OCI-LY1 (cell line): ENCODE data around the gene USB1.

ENCODE experiments used
- H2AFZ ChIP-seq: fragments of 200-600 bp; sonication (generic), shearing (Covaris generic); 2 replicates; pipeline ENCODE4 v1.6.0; 2014; ENCODE audit warnings: antibody characterized with exemption, mild to moderate bottlenecking, low read length
- H3F3A ChIP-seq: fragments of 200-600 bp; sonication (generic), shearing (Covaris generic); 2 replicates; pipeline ENCODE4 v1.6.0; 2014; ENCODE audit warnings: mild to moderate bottlenecking, antibody characterized with exemption, low read length, moderate library complexity; ENCODE audit not compliant: insufficient read depth
- H3K27ac ChIP-seq: fragments of 200-600 bp; sonication (generic); 2 replicates; pipeline ENCODE4 v1.5.1; 2014; ENCODE audit warnings: low read length, mixed run types, mild to moderate bottlenecking, low read depth; ENCODE audit not compliant: poor library complexity, severe bottlenecking
- H3K27me3 ChIP-seq: fragments of 200-600 bp; sonication (generic); 2 replicates; pipeline ENCODE4 v1.6.0; 2014; ENCODE audit warnings: antibody characterized with exemption, mild to moderate bottlenecking, low read length, moderate library complexity; ENCODE audit not compliant: insufficient read depth
- H3K36me3 ChIP-seq: fragments of 200-600 bp; sonication (generic); 2 replicates; pipeline ENCODE4 v1.6.1; 2014; ENCODE audit warnings: mild to moderate bottlenecking, antibody characterized with exemption, low read length, moderate library complexity, mixed read lengths; ENCODE audit not compliant: insufficient read depth
- H3K4me1 ChIP-seq: fragments of 200-600 bp; sonication (generic); 2 replicates; pipeline ENCODE4 v1.5.1; 2014; ENCODE audit warnings: mild to moderate bottlenecking, low read length, moderate library complexity; ENCODE audit not compliant: insufficient read depth, severe bottlenecking
- H3K4me2 ChIP-seq: fragments of 200-600 bp; sonication (generic), shearing (Covaris generic); 2 replicates; pipeline ENCODE4 v1.6.1; 2014; ENCODE audit warnings: low read length
- H3K4me3 ChIP-seq: fragments of 200-600 bp; sonication (generic); 2 replicates; pipeline ENCODE4 v1.5.1; 2014; ENCODE audit warnings: low read length, low read depth, mild to moderate bottlenecking, mixed read lengths; ENCODE audit not compliant: poor library complexity, severe bottlenecking
- H3K79me2 ChIP-seq: fragments of 200-600 bp; shearing (Covaris generic); 2 replicates; pipeline ENCODE4 v1.6.1; 2016; ENCODE audit warnings: mixed run types, low read length, mixed read lengths; ENCODE audit not compliant: insufficient read depth
- H3K9ac ChIP-seq: fragments of 200-600 bp; sonication (generic), shearing (Covaris generic); 2 replicates; pipeline ENCODE4 v1.6.1; 2014; ENCODE audit warnings: mild to moderate bottlenecking, low read length, mixed read lengths
- H3K9me2 ChIP-seq: fragments of 200-600 bp; sonication (generic), shearing (Covaris generic); 2 replicates; pipeline ENCODE4 v1.6.1; 2014; ENCODE audit warnings: low read depth, mild to moderate bottlenecking, low read length, mixed read lengths
- H3K9me3 ChIP-seq: fragments of 200-600 bp; shearing (Covaris generic); 2 replicates; pipeline ENCODE4 v1.6.1; 2014; ENCODE audit warnings: low read length, mixed read lengths
- H4K20me1 ChIP-seq: fragments of 200-600 bp; sonication (generic), shearing (Covaris generic); 2 replicates; pipeline ENCODE4 v1.6.0; 2016; ENCODE audit warnings: mild to moderate bottlenecking, low read length; ENCODE audit not compliant: insufficient read depth
- CTCF ChIP-seq: fragments of 200-600 bp; sonication (generic), shearing (Covaris generic); IDR thresholded peaks from 2 replicates; pipeline ENCODE4 v1.5.1; 2017; ENCODE audit warnings: mild to moderate bottlenecking, antibody characterized with exemption, low read length, moderate library complexity, mixed read lengths
- EZH2 ChIP-seq: fragments of 200-600 bp; sonication (generic), shearing (Covaris generic); IDR thresholded peaks from 2 replicates; pipeline ENCODE4 v1.8.0; 2017; ENCODE audit warnings: borderline replicate concordance, mixed run types, mild to moderate bottlenecking, antibody characterized with exemption, low read length, moderate library complexity, mixed read lengths

Gene USB1

GRCh38 chr16:57999366-57999970 is 1.7 kb upstream of the USB1 start:
- H3K36me3 ChIP-seq = peaks cover 34% of the 10 kb centered on the region
- H2AFZ ChIP-seq = no peak overlapping the region
- H4K20me1 ChIP-seq = no peaks in the 10 kb centered on the region
- H3K4me1 ChIP-seq = peaks cover 22% of the 10 kb centered on the region
- TF ChIP-seq CTCF (peak; percentile 32; the same call in 1 of the 2 replicates), EZH2 (no peak)
- peak overlapping the region; percentile 70 for H3K4me3 ChIP-seq
- no peaks in the 10 kb centered on the region for H3K27me3 ChIP-seq
- peak overlapping the region; percentile 97 for H3K4me2 ChIP-seq
- no peaks in the 10 kb centered on the region for H3F3A ChIP-seq
- H3K9me2 ChIP-seq = no peaks in the 10 kb centered on the region
- H3K9ac ChIP-seq = peak overlapping the region; percentile 95
- H3K9me3 ChIP-seq = no peaks in the 10 kb centered on the region
- no peaks in the 10 kb centered on the region for H3K79me2 ChIP-seq
- peak overlapping the region; percentile 74 for H3K27ac ChIP-seq

DNA sequence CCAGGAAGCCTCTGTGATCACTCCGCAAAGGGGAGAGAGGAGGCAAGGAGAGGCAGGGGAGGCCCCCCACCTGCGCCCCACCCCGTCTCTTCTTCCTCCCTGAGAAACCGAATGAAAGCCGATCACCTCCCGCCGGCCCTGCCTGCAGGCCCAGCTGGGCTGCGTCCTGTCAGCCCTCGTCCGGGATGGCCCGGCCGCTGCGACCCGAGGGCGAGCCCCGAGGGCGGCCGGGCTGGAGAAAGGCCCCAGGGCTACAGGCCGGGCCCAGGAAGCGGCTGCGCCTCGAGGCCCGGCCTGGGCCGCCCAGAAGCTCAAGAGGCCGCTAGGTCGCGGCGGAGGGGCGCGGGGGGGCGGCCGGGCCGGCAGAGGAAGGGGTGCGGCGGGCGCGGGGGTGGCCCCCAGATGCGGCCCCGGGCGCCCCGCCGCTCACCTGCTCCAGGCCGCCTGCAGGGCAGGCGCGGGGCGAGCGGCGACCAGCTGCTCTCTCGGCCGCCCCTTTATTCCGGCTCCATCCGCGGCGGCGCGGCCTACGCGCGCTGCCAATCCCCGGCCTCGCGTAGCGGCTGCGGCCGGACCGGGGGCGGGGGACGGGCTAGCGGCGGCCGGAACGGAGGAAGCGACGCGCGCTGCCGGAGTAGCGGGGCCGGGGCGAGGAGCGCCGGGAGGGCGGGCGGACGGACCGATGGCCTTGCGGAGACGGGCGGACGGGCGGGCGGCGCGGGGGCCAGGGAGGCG is 1.1 kb upstream of the USB1 start, which contains the start of gene ZNF319:
TSS of gene ZNF319 (minus strand) at position 702 of the 735 bp plus-strand sequence. CDS start 2,407 bp downstream, outside the sequence.
- no peaks in the 10 kb centered on the region for H3K9me2 ChIP-seq
- peak within 1 kb of the TSS; percentile 70 for H3K4me3 ChIP-seq
- peak within 1 kb of the TSS; percentile 74 for H3K27ac ChIP-seq
- H4K20me1 ChIP-seq = no peaks in the 10 kb centered on the region
- no peaks in the 10 kb centered on the region for H3K9me3 ChIP-seq
- peak within 1 kb of the TSS; percentile 95 for H3K9ac ChIP-seq
- no peaks in the 10 kb centered on the region for H3F3A ChIP-seq
- peak within 1 kb of the TSS; percentile 97 for H3K4me2 ChIP-seq
- H3K36me3 ChIP-seq = peaks cover 34% of the 10 kb centered on the region
- peaks cover 22% of the 10 kb centered on the region for H3K4me1 ChIP-seq
- H2AFZ ChIP-seq = no peak within 1 kb of the TSS
- TF ChIP-seq EZH2 = no peak
- TF ChIP-seq CTCF = no peak
- no peaks in the 10 kb centered on the region for H3K79me2 ChIP-seq
- H3K27me3 ChIP-seq = no peaks in the 10 kb centered on the region

- H2AFZ ChIP-seq = no peak overlapping the region
- H3F3A ChIP-seq = no peaks in the 10 kb centered on the region
- no peak for TF ChIP-seq EZH2
- TF ChIP-seq CTCF = no peak
- peak overlapping the region; percentile 74 for H3K9ac ChIP-seq
- H3K4me2 ChIP-seq = peak overlapping the region; percentile 80
- peaks cover 22% of the 10 kb centered on the region for H3K4me1 ChIP-seq
- H3K9me3 ChIP-seq = no peaks in the 10 kb centered on the region
- no peak overlapping the region for H3K27ac ChIP-seq
- H3K79me2 ChIP-seq = no peaks in the 10 kb centered on the region
- peak overlapping the region; percentile 70 for H3K4me3 ChIP-seq
- H4K20me1 ChIP-seq = no peaks in the 10 kb centered on the region
- no peaks in the 10 kb centered on the region for H3K27me3 ChIP-seq
- no peaks in the 10 kb centered on the region for H3K9me2 ChIP-seq
- peaks cover 39% of the 10 kb centered on the region for H3K36me3 ChIP-seq
Observed at GRCh38 chr16:58001781-58002415, 691 bp downstream of the USB1 start.
